ENCODE measurements around the gene MED7. TPM values are rescaled to one million over a fixed set of nuclear protein-coding genes. Genes with fewer than 3 reads are reported as not detected.

MED7 gene
- total and polyA plus RNA-seq, 2 of the 4 experiments (the other 2 are of a cell fraction): 8.6 to 9.0 TPM

GRCh38 chr5:157188270-157188669 is 45.6 kb upstream of the MED7 start:
- Histone ChIP-seq H3K9ac (ENCODE audit: low read depth, low read length) (no peak overlapping the region), H4K8ac (ENCODE audit: low read depth in 2 of 2, low read length in 2 of 2) (no peak overlapping the region), H3K36me3 (ENCODE audit: control insufficient read depth, insufficient read depth, low read length) (no peaks in the 10 kb centered on the region), H4K91ac (ENCODE audit: insufficient read depth, low read depth, low read length) (no peak overlapping the region), H3K9me3 (ENCODE audit: control insufficient read depth, insufficient read depth, low read length) (no peaks in the 10 kb centered on the region), H2BK20ac (ENCODE audit: low read depth, low read length) (no peak overlapping the region), H4K20me1 (ENCODE audit: insufficient read depth, low read length) (no peaks in the 10 kb centered on the region), H3K27me3 (ENCODE audit: control insufficient read depth, insufficient read depth, low read length) (no peaks in the 10 kb centered on the region; the same call in 1 of the 2 replicates), H3K27ac (ENCODE audit: insufficient read depth, low read length) (no peak overlapping the region), H3K9me1 (ENCODE audit: insufficient read depth, low read length) (no peaks in the 10 kb centered on the region), H3K56ac (ENCODE audit: extremely low read depth, insufficient read depth, low read length) (no peak overlapping the region), H3K79me1 (ENCODE audit: low read depth in 1 of 2, low read length in 2 of 2) (no peaks in the 10 kb centered on the region), H3K14ac (replicated peaks; ENCODE audit: low read depth, low read length) (no peak overlapping the region), H3K4me2 (ENCODE audit: low read depth, low read length) (no peak overlapping the region), H4K5ac (ENCODE audit: low read depth, low read length) (no peak overlapping the region), H3K4me1 (ENCODE audit: control insufficient read depth, insufficient read depth, low read length) (no peaks in the 10 kb centered on the region), H3K4me3 (ENCODE audit: insufficient read depth, low read depth, low read length) (no peak overlapping the region), H3K18ac (ENCODE audit: low read depth, low read length) (no peak overlapping the region), H2BK120ac (ENCODE audit: low read depth, low read length) (no peak overlapping the region), H2AK9ac (replicated peaks; ENCODE audit: low read depth, low read length, poor library complexity) (no peak overlapping the region), H2AK5ac (ENCODE audit: low read depth, low read length) (no peak overlapping the region), H2AFZ (replicated peaks; ENCODE audit: low read length, poor library complexity) (no peak overlapping the region), H2BK15ac (ENCODE audit: low read depth, low read length) (no peak overlapping the region), H3K23ac (ENCODE audit: low read depth, low read length) (no peak overlapping the region), H3K4ac (ENCODE audit: low read depth, low read length) (no peak overlapping the region), H2BK5ac (ENCODE audit: low read depth, low read length, poor library complexity, severe bottlenecking) (no peak overlapping the region)
- in situ Hi-C loops (cut with MboI; ENCODE audit: low sequenced_read_pairs) (no loop called here), dilution Hi-C loops (cut with HindIII; ENCODE audit: low sequenced_read_pairs, unreplicated experiment) (no loop called here), intact Hi-C loops (cut with micrococcal nuclease) (no loop called here)
- ATAC-seq (ENCODE audit: low read depth) (no peak), DNase-seq (no peak)
- POLR2A ChIA-PET (ENCODE audit: unreplicated experiment): no interaction called here
- no TSS peak for BruUV-seq (replicated peaks)
- CTCF ChIA-PET: interaction anchor here (1.0 kb wide), 1 partner anchor 17 kb away, joined by 3 read pairs; no protein-coding TSS in a partner anchor
- no peak for TF ChIP-seq CEBPB (IDR thresholded peaks at IDR 0.05; ENCODE audit: low read depth, low read length)
- TF ChIP-seq RFX5 (IDR thresholded peaks at IDR 0.05; ENCODE audit: low read depth, low read length): no peak
- no peak for TF ChIP-seq BHLHE40 (IDR thresholded peaks at IDR 0.05; ENCODE audit: low read depth, low read length)
- no peak for TF ChIP-seq MAZ (IDR thresholded peaks at IDR 0.05; ENCODE audit: borderline replicate concordance, low read depth, low read length)
- TF ChIP-seq, protein P1, sequence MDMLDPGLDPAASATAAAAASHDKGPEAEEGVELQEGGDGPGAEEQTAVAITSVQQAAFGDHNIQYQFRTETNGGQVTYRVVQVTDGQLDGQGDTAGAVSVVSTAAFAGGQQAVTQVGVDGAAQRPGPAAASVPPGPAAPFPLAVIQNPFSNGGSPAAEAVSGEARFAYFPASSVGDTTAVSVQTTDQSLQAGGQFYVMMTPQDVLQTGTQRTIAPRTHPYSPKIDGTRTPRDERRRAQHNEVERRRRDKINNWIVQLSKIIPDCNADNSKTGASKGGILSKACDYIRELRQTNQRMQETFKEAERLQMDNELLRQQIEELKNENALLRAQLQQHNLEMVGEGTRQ (IDR thresholded peaks at IDR 0.05; ENCODE audit: low read depth, low read length): no peak
- no peak for TF ChIP-seq CHD1 (IDR thresholded peaks at IDR 0.05; ENCODE audit: low read depth, low read length)

All from IMR-90 (cell line).